HCT116 (cell line): ENCODE data around the gene POC1A. TPM values are rescaled to one million over a fixed set of nuclear protein-coding genes. Genes with fewer than 3 reads are reported as not detected.

ENCODE experiments used
- ATAC-seq: fragments of 200-7000 bp; cut with Tn5 transposase; 2 replicates; pipeline ENCODE4 v1.9.1; 2020; ENCODE audit warnings: mild to moderate bottlenecking, moderate library complexity
- BruUV-seq: library from RNA; stranded (reverse); fragments of 400-500 nt; replicated peaks from 2 replicates; lab custom pipeline; 2021; lab: Mats Ljungman, UMichigan
- CTCF ChIA-PET: fragments of 300-600 bp; sonication (Branson Sonifier 250); formaldehyde crosslinking; loops from one replicate; lab custom pipeline; 2021; ENCODE audit warnings: antibody characterized with exemption; lab: Charles Lee
- POLR2A ChIA-PET: fragments of 300-600, 350-600 bp; sonication (Branson Sonifier 250); formaldehyde crosslinking; loops from one replicate; lab custom pipeline; 2021; ENCODE audit warnings: antibody characterized with exemption; lab: Charles Lee
- RAD21 ChIA-PET, 2 experiments: fragments of 300-600 bp; sonication (Branson Sonifier 250); formaldehyde crosslinking; loops; one replicate each; lab custom pipeline; 2023; ENCODE audit warnings: low total read pairs in 2 of 2; ENCODE audit not compliant: uncharacterized antibody in 2 of 2, unreplicated experiment in 2 of 2, low non-redundant PET in 1 of 2; lab: Charles Lee
- DNase-seq: peaks from one replicate; pipeline ENCODE4 v3.0.0-alpha.2; 2010; ENCODE audit warnings: low read depth, low spot score
- H2AFZ ChIP-seq: fragments of 200-600 bp; shearing (Covaris generic), sonication (generic); 2 replicates; pipeline ENCODE4 v1.6.1; 2017; ENCODE audit warnings: low read depth, mixed run types, mixed read lengths, antibody characterized with exemption, low read length; ENCODE audit not compliant: poor library complexity, severe bottlenecking
- H3K27ac ChIP-seq: 2 replicates; pipeline ENCODE4 v1.5.1; 2012; ENCODE audit warnings: low read depth, low read length
- H3K27me3 ChIP-seq: fragments of 200-600 bp; sonication (generic); 2 replicates; pipeline ENCODE4 v1.6.1; 2016; ENCODE audit warnings: mixed run types, low read length, mixed read lengths; ENCODE audit not compliant: insufficient read depth
- H3K36me3 ChIP-seq, 2 experiments: fragments of 200-500 bp in 1 of 2; fragments of 200-600 bp in 1 of 2; sonication (Bioruptor generic) in 1 of 2; sonication (generic) in 1 of 2; 2 replicates each; pipeline versions ENCODE4 v1.5.1 to v1.6.1; 2014 to 2016; ENCODE audit warnings: low read length in 2 of 2, inconsistent platforms in 1 of 2, mixed read lengths in 1 of 2, mixed run types in 1 of 2; ENCODE audit not compliant: insufficient read depth in 2 of 2, control insufficient read depth in 1 of 2
- H3K4me1 ChIP-seq, 2 experiments: fragments of 200-600 bp in 1 of 2; sonication (generic) in 1 of 2; 2 replicates each; pipeline versions ENCODE4 v1.5.1 to v1.6.1; 2012 to 2017; ENCODE audit warnings: low read length in 2 of 2, inconsistent platforms in 1 of 2, mild to moderate bottlenecking in 1 of 2, mixed read lengths in 1 of 2, mixed run types in 1 of 2, moderate library complexity in 1 of 2; ENCODE audit not compliant: insufficient read depth in 2 of 2, control insufficient read depth in 1 of 2
- H3K4me2 ChIP-seq: fragments of 200-600 bp; sonication (generic); 2 replicates; pipeline ENCODE4 v1.6.1; 2017; ENCODE audit warnings: mixed run types, low read length, mixed read lengths
- H3K4me3 ChIP-seq, 2 experiments: fragments of 200-600 bp in 1 of 2; sonication (generic) in 1 of 2; replicated peaks in 1 of 2; 2 replicates each; pipeline ENCODE4 v1.5.1; 2011 to 2016; ENCODE audit warnings: low read length in 2 of 2, control low read depth in 1 of 2, low read depth in 1 of 2, mild to moderate bottlenecking in 1 of 2, mixed read lengths in 1 of 2, mixed run types in 1 of 2
- H3K79me2 ChIP-seq: fragments of 200-600 bp; sonication (generic); 2 replicates; pipeline ENCODE4 v1.6.1; 2017; ENCODE audit warnings: mild to moderate bottlenecking, mixed run types, low read length, moderate library complexity, mixed read lengths; ENCODE audit not compliant: insufficient read depth
- H3K9ac ChIP-seq: fragments of 200-600 bp; sonication (generic); 2 replicates; pipeline ENCODE4 v1.6.1; 2016; ENCODE audit warnings: low read length, mixed read lengths
- H3K9me2 ChIP-seq: fragments of 200-600 bp; sonication (generic), shearing (Covaris generic); 2 replicates; pipeline ENCODE4 v1.6.1; 2017; ENCODE audit warnings: mixed run types, mild to moderate bottlenecking, moderate library complexity; ENCODE audit not compliant: insufficient read depth
- H3K9me3 ChIP-seq, 2 experiments: fragments of 200-500 bp in 1 of 2; fragments of 200-600 bp in 1 of 2; sonication (Bioruptor generic) in 1 of 2; sonication (generic) in 1 of 2; 2 replicates each; pipeline ENCODE4 v1.6.1; 2014 to 2017; ENCODE audit warnings: low read length in 2 of 2, mixed read lengths in 2 of 2, inconsistent platforms in 1 of 2, low read depth in 1 of 2, mild to moderate bottlenecking in 1 of 2, mixed run types in 1 of 2, moderate library complexity in 1 of 2; ENCODE audit not compliant: control insufficient read depth in 1 of 2, insufficient read depth in 1 of 2
- H4K20me1 ChIP-seq: fragments of 200-600 bp; sonication (generic), shearing (Covaris generic); 2 replicates; pipeline ENCODE4 v1.6.1; 2017; ENCODE audit warnings: mixed run types, mild to moderate bottlenecking, moderate library complexity; ENCODE audit not compliant: insufficient read depth
- CEBPB ChIP-seq: IDR thresholded peaks from 2 replicates; pipeline ENCODE4 v1.6.1; 2012; ENCODE audit warnings: low read depth
- EZH2 ChIP-seq: fragments of 200-600 bp; sonication (generic); IDR thresholded peaks from 2 replicates; pipeline ENCODE4 v1.6.1; 2017; ENCODE audit warnings: antibody characterized with exemption, mixed run types
- EZH2phosphoT487 ChIP-seq: fragments of 200-600 bp; IDR thresholded peaks from 2 replicates; pipeline ENCODE4 v1.6.1; 2018; ENCODE audit warnings: antibody characterized with exemption, borderline replicate concordance
- FOSL1 ChIP-seq: IDR thresholded peaks from 2 replicates; pipeline ENCODE4 v1.6.1; 2012; ENCODE audit warnings: low read depth
- POLR2A ChIP-seq: IDR thresholded peaks from 2 replicates; pipeline ENCODE4 v1.7.0; 2011; ENCODE audit warnings: borderline replicate concordance; ENCODE audit not compliant: insufficient read depth, insufficient read length; ENCODE audit errors: extremely low read depth
- POLR2AphosphoS5 ChIP-seq: IDR thresholded peaks from 2 replicates; pipeline ENCODE4 v1.6.1; 2011; ENCODE audit warnings: mild to moderate bottlenecking, low read depth, low read length, moderate library complexity
- RAD21 ChIP-seq: IDR thresholded peaks from 2 replicates; pipeline ENCODE4 v1.6.1; 2012; ENCODE audit warnings: low read depth, mild to moderate bottlenecking
- SIN3A ChIP-seq: IDR thresholded peaks from 2 replicates; pipeline ENCODE4 v1.6.1; 2012; ENCODE audit warnings: low read depth
- ZFX ChIP-seq: fragments of 450-650 bp; IDR thresholded peaks from 2 replicates; pipeline ENCODE4 v1.6.1; 2017
- intact Hi-C: fragments of 100-400 bp; cut with micrococcal nuclease; formaldehyde crosslinking; loops from 2 replicates; pipeline ENCODE4 v1.10.0; 2022
- total RNA-seq: library from RNA; stranded (reverse); gene quantifications from one replicate; pipeline ENCODE4 v1.2.1, GENCODE V29; 2021; ENCODE audit not compliant: unreplicated experiment
- TF ChIP-seq, protein P1 (sequence below), 3 experiments: fragments of 200-600 bp in 1 of 3; sonication (generic) in 1 of 3; IDR thresholded peaks in 2 of 3; conservative IDR thresholded peaks in 1 of 3; 2 replicates each; pipeline ENCODE4 v1.5.1; 2012 to 2017; ENCODE audit warnings: low read depth in 2 of 3, low read length in 2 of 3, antibody characterized with exemption in 1 of 3, borderline replicate concordance in 1 of 3, control low read depth in 1 of 3, mild to moderate bottlenecking in 1 of 3, mixed read lengths in 1 of 3, mixed run types in 1 of 3, moderate library complexity in 1 of 3; ENCODE audit not compliant: insufficient read depth in 1 of 3
- TF ChIP-seq, protein P2 (sequence below): IDR thresholded peaks from 2 replicates; pipeline ENCODE4 v1.6.1; 2012
- TF ChIP-seq, protein P3 (sequence below): IDR thresholded peaks from 2 replicates; pipeline ENCODE4 v1.6.1; 2012
- TF ChIP-seq, protein P4 (sequence below): IDR thresholded peaks from 2 replicates; pipeline ENCODE4 v1.6.1; 2012; ENCODE audit warnings: low read depth

POC1A gene
- total RNA-seq, 1 experiment from 2014 or later: 34.0 TPM

DNA sequence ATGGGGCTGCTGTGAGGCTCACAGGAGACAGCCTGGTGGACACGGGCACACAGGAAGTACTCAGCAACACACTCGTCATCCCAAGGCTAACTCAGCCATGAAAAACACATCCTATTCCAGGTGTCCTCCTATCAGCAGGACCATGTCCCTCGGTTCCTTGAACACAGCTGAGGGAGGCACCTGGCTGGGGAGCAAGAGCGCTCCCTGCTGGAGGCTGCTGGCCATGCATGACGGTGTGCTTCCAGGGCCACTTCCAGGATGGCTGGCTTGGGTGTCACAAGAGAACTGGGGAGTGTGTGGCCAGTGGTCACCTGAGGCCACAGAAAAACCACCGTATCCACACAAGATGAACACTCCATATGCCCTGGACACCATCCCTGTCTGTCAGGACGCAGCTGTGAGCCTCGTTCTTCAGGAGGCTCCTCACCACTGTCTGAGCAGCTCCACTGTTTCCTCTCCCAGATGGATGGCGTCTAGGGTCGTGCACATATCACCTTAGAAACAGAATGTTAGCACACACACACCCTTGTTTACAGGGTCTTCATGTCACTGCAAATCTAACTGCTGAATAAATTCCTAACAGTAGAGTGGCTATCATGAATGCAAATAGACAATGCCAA is 31.0 kb downstream of the POC1A start (continued):
- TF ChIP-seq, protein P1, sequence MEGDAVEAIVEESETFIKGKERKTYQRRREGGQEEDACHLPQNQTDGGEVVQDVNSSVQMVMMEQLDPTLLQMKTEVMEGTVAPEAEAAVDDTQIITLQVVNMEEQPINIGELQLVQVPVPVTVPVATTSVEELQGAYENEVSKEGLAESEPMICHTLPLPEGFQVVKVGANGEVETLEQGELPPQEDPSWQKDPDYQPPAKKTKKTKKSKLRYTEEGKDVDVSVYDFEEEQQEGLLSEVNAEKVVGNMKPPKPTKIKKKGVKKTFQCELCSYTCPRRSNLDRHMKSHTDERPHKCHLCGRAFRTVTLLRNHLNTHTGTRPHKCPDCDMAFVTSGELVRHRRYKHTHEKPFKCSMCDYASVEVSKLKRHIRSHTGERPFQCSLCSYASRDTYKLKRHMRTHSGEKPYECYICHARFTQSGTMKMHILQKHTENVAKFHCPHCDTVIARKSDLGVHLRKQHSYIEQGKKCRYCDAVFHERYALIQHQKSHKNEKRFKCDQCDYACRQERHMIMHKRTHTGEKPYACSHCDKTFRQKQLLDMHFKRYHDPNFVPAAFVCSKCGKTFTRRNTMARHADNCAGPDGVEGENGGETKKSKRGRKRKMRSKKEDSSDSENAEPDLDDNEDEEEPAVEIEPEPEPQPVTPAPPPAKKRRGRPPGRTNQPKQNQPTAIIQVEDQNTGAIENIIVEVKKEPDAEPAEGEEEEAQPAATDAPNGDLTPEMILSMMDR (IDR thresholded peaks at IDR 0.05 in 2 of 3, conservative IDR thresholded peaks at IDR 0.05 in 1 of 3; ENCODE audit: borderline replicate concordance in 1 of 3, insufficient read depth in 1 of 3, low read depth in 2 of 3, low read length in 2 of 3): peak; percentile 90 to 99 (median 97)
- TF ChIP-seq, protein P2, sequence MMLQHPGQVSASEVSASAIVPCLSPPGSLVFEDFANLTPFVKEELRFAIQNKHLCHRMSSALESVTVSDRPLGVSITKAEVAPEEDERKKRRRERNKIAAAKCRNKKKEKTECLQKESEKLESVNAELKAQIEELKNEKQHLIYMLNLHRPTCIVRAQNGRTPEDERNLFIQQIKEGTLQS: no peak
- TF ChIP-seq RAD21: peak; percentile 93
- no peak for TF ChIP-seq POLR2AphosphoS5

DNA sequence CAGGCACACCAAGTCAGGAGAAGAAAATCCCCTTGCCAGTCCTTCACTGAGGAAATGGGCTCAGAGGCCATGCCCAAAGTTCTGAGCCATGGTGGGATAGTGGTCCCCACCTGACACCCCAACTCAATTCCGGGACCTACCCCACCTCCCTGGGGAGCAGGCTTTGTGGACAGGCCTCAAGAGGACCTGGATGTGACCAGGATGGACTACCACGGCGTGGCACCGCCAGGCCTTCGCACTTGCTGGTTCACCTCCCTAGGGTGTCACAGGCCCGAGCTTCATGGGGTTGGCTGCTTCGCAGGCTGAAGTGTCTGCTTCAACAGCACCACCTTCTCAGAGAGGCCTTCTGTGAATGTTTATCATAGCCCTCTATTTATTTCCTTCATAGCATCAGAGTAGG is 31.7 kb downstream of the POC1A start:
- ATAC-seq: no peak
- Histone ChIP-seq H3K4me2 (no peak overlapping the region), H2AFZ (no peak overlapping the region), H3K4me3 (no peak overlapping the region), H3K36me3 (peaks cover 7 to 31% of the 10 kb centered on the region in 2 experiments; a peak in 2 of 4 replicates), H3K27me3 (no peaks in the 10 kb centered on the region), H3K4me1 (peaks cover 12 to 16% of the 10 kb centered on the region in 2 experiments; a peak in 3 of 4 replicates), H3K27ac (no peak overlapping the region), H3K9me3 (no peaks in the 10 kb centered on the region), H3K9me2 (no peaks in the 10 kb centered on the region), H4K20me1 (no peaks in the 10 kb centered on the region), H3K79me2 (no peaks in the 10 kb centered on the region), H3K9ac (no peak overlapping the region)
- DNase-seq: no peak
- intact Hi-C loops: loop anchor here (2.0 kb wide), 1 partner anchor 70 kb away; no protein-coding TSS in a partner anchor
- BruUV-seq: no TSS peak
- RAD21 ChIA-PET: interaction anchor here (1.0 to 1.3 kb wide), 3 partner anchors 69 to 140 kb away, joined by 3 to 6 read pairs (median 3); partner anchors contain the start of gene ACY1 (in 1 of the 2)
- POLR2A ChIA-PET: no interaction called here
- CTCF ChIA-PET: interaction anchor here (1.0 to 2.3 kb wide), 6 partner anchors 35 to 121 kb away, joined by 3 to 18 read pairs (median 6); partner anchors contain the start of gene DUSP7
- TF ChIP-seq FOSL1: no peak
- TF ChIP-seq, protein P3, sequence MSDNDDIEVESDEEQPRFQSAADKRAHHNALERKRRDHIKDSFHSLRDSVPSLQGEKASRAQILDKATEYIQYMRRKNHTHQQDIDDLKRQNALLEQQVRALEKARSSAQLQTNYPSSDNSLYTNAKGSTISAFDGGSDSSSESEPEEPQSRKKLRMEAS: no peak
- TF ChIP-seq SIN3A: no peak
- TF ChIP-seq EZH2: no peak
- no peak for TF ChIP-seq POLR2A
- TF ChIP-seq ZFX: no peak
- TF ChIP-seq, protein P4, sequence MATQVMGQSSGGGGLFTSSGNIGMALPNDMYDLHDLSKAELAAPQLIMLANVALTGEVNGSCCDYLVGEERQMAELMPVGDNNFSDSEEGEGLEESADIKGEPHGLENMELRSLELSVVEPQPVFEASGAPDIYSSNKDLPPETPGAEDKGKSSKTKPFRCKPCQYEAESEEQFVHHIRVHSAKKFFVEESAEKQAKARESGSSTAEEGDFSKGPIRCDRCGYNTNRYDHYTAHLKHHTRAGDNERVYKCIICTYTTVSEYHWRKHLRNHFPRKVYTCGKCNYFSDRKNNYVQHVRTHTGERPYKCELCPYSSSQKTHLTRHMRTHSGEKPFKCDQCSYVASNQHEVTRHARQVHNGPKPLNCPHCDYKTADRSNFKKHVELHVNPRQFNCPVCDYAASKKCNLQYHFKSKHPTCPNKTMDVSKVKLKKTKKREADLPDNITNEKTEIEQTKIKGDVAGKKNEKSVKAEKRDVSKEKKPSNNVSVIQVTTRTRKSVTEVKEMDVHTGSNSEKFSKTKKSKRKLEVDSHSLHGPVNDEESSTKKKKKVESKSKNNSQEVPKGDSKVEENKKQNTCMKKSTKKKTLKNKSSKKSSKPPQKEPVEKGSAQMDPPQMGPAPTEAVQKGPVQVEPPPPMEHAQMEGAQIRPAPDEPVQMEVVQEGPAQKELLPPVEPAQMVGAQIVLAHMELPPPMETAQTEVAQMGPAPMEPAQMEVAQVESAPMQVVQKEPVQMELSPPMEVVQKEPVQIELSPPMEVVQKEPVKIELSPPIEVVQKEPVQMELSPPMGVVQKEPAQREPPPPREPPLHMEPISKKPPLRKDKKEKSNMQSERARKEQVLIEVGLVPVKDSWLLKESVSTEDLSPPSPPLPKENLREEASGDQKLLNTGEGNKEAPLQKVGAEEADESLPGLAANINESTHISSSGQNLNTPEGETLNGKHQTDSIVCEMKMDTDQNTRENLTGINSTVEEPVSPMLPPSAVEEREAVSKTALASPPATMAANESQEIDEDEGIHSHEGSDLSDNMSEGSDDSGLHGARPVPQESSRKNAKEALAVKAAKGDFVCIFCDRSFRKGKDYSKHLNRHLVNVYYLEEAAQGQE: no peak
- no peak for TF ChIP-seq EZH2phosphoT487
- TF ChIP-seq CEBPB: no peak
- TF ChIP-seq RAD21: no peak
- TF ChIP-seq, protein P2: no peak
